Stimulated activated CD4-positive, alpha-beta T cell treated with anti-CD3 and anti-CD28 coated beads, Interleukin-1b, Interleukin-23, amount 100 ng/mL, for 4 hours (primary cell): Measurements from ENCODE around the gene RNF123.

Source experiments
- DNase-seq, 2 donors: peaks; one replicate each; pipeline ENCODE4 v3.0.0-alpha.2; 2020; ENCODE audit warnings: low read depth in 2 of 2

Gene RNF123

DNA sequence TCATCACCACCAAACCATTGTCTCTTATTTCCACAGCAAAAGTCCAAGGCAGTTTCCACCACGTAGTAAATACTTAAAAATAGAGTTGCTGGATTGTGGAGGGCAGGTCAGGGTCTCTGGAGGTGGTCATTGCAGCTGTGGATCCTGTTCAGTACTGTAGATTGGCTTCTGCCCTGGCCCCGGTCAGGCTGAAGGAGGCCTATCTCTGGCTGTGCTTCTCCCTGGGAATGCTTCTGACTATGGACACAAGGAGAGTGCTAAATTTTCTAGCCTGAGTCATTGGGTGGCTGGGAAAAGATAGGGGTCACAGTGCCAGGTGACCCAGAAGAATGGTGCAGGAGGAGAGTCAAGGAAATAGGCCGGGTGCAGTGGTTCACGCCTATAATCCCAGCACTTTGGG lies 60.7 kb downstream of the RNF123 start:
- DNase-seq = no peak

DNA sequence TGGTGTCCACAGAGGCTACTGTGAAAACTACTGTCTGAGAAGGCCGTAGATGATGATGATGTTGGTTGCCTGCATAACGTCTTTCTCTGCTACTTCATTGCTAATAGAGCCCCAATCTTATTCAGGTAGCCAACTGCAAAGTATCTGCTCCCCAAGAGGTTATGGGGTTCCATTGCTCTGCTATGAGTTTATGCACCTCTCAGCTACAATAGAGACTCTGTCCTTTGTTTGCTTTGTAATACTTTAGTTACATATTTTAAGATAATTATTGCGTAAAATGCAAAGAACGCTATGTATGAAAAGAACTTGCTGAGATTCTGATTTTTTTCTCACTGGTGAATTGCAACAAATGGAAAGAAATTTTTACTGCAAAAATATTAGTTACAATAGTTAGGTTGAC lies 62.1 kb downstream of the RNF123 start:
- no peak for DNase-seq

DNA sequence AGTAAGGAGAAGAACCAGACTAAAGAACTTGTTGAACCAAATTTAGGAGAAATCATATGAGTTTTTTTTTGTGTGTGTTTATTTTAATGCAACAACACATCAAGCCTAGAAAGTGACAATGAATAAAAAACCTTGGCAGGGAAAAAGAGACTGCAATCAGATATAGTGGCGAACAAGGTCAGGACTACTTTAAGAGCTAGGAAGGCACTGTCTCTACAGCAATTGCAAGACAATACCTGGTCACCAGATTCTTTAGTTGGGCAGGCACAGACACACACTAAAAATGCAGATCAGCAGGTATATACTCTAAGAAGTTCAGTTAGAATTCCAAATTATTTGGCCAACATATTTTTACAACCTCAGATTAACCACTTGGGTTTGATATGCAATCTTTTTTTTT lies 65.2 kb downstream of the RNF123 start:
- no peak for DNase-seq

DNA sequence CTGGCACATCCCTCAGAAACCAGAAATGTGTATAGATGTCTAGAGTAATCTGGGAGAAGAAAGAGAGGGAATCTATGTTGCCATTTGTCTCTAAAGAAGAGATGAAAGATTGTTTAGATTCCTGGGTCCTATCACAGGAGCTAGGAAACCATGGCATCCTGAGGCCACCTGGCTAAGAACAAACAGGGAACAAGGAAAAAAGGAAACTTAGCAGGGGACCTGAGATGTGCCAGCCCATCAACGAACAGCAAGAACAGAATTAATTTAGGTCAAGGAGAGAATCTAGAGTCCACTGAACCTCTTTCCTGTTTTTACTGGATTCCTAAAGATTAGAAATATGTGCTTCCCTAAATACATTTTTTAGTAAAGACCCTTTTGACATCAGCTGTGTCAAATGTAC lies 66.7 kb downstream of the RNF123 start:
- DNase-seq = no peak

DNA sequence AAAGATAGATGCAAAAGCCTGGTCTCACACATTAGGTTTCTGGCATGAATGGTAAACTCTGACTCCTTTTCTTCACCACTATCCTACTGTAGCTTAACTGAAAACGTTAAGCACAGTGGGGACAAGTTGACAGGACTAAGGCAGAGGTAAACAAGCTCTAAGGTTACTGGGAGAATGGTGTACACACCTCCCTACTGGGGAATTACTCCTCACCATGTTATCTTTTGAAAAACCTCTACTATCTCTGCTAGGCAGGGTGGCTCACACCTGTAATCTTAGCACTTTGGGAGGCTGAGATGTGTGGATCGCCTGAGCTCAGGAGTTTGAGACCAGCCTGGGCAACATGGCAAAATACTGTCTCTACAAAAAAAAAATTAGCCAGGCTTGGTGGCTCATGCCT lies 67.8 kb downstream of the RNF123 start:
- no peak for DNase-seq

DNA sequence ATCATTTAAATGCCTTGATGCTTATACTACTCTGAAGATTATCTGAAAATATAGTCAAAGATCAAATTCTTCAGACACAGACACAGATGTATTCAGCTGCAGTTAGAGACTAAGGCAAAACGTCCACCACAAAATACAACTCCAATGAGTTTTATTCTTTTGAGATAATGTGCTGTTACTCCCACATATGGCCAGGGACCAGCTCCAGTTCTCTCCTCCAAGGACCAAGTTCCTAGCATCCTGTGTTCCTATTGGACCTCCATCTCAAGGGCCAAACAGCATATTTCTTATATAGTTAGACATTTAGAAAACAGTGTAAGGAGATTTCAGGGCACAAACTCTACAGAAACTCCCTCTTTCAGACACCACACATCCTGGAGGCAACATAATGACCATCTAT lies 69.9 kb downstream of the RNF123 start:
- DNase-seq = no peak

DNA sequence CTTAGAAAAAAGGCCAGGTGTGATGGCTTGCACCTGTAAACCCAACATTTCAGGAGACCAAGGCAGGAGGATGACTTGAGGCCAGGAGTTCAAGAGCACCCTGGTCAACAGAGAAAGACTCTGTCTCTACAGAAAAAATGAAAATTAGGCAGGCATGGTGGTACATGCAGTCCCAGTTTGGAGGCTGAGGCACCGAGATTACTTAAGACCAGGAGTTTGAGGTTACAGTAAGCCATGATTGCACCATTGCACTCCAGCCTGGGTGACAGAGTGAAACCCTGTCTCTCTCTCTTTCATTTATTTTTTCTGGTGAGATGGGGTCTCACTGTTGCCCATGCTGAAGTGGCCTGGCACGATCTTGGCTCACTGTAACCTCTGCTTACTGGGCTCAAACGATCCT lies 72.3 kb downstream of the RNF123 start:
- no peak for DNase-seq

- DNase-seq = no peak
Measured at GRCh38 chr3:49763981-49764380, 74.6 kb downstream of the RNF123 start.

DNA sequence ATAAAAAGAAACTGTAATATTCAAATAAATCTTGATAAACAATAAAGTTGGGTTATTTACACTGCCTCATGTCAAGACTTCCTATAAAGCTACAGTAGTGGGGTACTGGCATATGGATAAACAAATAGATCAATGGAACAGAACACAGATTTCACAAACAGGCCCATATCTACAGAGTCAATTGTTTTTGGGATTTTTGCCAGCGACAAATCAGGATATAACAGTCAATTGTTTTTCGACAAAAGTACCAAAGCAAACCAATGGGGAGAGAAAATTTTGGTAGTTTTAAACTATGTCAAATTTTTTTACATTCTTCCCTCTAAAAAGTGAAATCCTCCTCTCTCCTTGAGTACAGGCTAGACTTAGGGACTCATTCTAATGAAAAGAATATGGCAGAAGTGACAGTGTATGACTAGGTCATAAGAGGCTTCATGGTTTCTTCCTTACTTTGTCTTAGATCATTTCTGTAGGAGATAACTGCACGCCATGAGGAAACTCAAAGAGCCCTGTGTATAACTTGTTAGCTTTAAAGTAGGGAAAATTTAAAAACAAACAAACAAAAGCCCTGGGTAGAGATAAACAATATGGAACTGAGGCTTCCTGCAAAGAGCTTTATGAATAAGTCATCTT lies 80.0 kb downstream of the RNF123 start:
- no peak for DNase-seq

- DNase-seq = no peak
Measured at GRCh38 chr3:49769926-49770325, 80.6 kb downstream of the RNF123 start.
